GM12872 (cell line): ENCODE data around the gene NKAIN2.

Experiments used
- CTCF ChIP-seq: IDR thresholded peaks from 3 replicates; pipeline ENCODE4 v1.5.1; 2011; ENCODE audit warnings: low read depth, mild to moderate bottlenecking, low read length, moderate library complexity; ENCODE audit not compliant: insufficient read depth

Gene NKAIN2

GRCh38 chr6:124324237-124324636, 520.6 kb downstream of the NKAIN2 start:
- TF ChIP-seq CTCF: no peak

DNA sequence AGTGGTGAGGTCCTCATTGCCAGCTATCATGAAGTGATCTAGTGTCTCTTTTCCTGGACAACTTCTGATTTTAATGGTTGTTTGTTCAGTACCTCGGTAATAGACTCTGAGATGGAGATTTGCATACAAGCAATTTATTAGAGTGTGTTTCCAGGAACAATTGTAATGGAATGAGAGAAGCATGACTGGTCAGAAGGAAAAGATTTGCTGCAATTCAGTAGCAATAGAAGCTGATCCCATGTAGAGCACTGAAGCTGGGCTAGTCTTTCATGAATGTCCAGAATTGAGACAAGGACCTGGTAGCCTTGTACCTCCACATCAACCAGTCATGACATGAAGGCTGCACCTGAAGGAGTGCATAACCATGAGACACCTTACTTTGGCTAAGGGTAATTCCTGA, 526.5 kb downstream of the NKAIN2 start:
- no peak for TF ChIP-seq CTCF

GRCh38 chr6:124334359-124334758, 530.7 kb downstream of the NKAIN2 start:
- no peak for TF ChIP-seq CTCF

DNA sequence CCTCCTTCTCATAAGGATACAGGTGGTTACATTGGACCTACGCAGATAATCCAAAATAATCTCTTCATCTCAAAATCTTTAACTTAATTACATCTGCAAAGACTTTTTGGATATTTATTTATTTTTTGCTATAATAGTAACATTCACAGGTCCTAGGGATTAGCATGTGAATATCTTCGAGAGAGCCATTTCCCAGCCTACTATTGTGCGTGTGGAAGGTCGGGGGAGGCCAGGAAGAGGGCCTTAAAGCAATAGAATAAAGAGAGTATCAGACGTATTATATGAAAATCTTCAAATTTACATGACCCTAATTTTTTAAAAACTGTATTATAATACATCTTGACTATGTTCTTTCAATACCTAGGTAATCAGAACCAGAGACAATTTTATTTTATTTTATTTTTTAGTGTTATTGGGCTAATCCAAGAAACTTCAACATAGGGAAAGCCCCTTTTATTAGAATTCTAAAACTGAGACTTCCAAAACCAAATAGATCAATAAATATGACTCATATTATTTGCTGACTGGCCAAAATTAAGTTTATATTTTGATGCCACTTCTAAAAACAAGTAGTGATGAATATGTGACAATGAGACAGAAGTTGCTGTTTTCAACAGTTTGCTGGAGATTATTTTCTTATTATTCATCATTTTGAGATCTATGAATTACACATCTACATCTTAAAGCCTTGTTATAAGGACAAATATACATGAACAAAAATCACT, 536.1 kb downstream of the NKAIN2 start:
- no peak for TF ChIP-seq CTCF

DNA sequence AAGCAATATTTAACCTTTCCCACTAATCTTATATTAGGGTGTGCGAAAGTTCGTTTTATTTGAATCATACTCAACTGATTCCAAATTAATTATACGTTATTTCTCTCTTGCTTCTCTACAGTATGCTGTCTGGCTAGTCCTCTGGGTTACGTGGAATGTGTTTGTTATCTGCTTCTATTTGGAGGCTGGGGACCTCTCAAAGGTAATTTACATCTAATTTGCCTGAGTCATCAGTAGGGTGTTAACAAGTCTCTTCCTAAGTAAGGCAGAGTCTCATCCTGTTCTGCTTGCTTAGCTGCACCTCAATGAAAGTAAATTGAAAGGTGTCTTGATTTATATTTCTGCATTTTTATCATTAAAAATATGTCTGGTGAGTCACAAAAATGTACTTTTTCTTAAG, 551.5 kb downstream of the NKAIN2 start:
- TF ChIP-seq CTCF: no peak

- TF ChIP-seq CTCF: no peak
Measured at GRCh38 chr6:124356276-124356810, 552.7 kb downstream of the NKAIN2 start.

DNA sequence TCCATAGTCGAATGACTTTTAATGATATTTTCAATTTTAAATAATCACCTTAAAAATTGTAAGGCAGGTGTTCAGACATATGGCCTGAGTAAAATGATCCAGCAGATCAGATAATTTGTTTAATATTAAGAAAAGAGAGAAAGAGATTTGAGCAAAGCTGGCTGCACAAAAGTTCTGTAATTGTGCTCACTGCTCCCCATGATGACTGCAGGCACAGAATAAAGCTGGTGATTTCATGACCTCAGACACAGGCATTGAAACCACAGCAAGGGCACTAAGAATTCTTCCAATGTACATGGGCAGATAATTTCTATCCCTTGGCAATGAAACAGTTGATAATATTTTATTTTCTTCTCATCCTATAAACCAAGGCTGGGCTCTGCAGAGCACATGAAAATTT, 553.1 kb downstream of the NKAIN2 start:
- TF ChIP-seq CTCF: no peak
